Spleen (tissue), 11 donors: ENCODE data around the gene MOB2. TPM values are rescaled to one million over a fixed set of nuclear protein-coding genes. Genes with fewer than 3 reads are reported as not detected.

ENCODE experiments used
- DNase-seq: peaks from one replicate; pipeline ENCODE4 v3.0.0-alpha.2; 2020
- H3K27ac ChIP-seq, 8 donors: fragments of 200-600 bp; sonication (generic) in 7 of 8; 1 replicate in 4 of 8; 2 replicates in 4 of 8; pipeline versions ENCODE4 v1.5.0 to v1.8.0; 2016 to 2021; ENCODE audit warnings: inconsistent platforms in 4 of 8, mild to moderate bottlenecking in 4 of 8, moderate library complexity in 1 of 8
- H3K27me3 ChIP-seq, 7 donors: fragments of 200-600 bp; sonication (generic) in 6 of 7; replicated peaks in 1 of 7; 1 replicate in 4 of 7; 2 replicates in 3 of 7; pipeline versions ENCODE4 v1.5.0 to v1.8.0; 2016 to 2021; ENCODE audit warnings: inconsistent platforms in 3 of 7, mild to moderate bottlenecking in 1 of 7
- H3K36me3 ChIP-seq, 6 donors: fragments of 200-600 bp; sonication (generic) in 5 of 6; 1 replicate in 4 of 6; 2 replicates in 2 of 6; pipeline versions ENCODE4 v1.5.0 to v1.8.0; 2016 to 2021; ENCODE audit warnings: inconsistent platforms in 2 of 6
- H3K4me1 ChIP-seq, 6 donors: fragments of 200-600 bp; sonication (generic) in 5 of 6; 1 replicate in 3 of 6; 2 replicates in 3 of 6; pipeline versions ENCODE4 v1.5.0 to v1.8.0; 2016 to 2021; ENCODE audit warnings: inconsistent platforms in 3 of 6
- H3K4me3 ChIP-seq, 8 donors: fragments of 200-600 bp; sonication (generic) in 7 of 8; 1 replicate in 4 of 8; 2 replicates in 4 of 8; pipeline versions ENCODE4 v1.5.0 to v1.8.0; 2016 to 2021; ENCODE audit warnings: inconsistent platforms in 4 of 8, mild to moderate bottlenecking in 4 of 8, moderate library complexity in 2 of 8
- H3K9me3 ChIP-seq, 8 donors: fragments of 200-600 bp; sonication (generic) in 7 of 8; 1 replicate in 4 of 8; 2 replicates in 4 of 8; pipeline versions ENCODE4 v1.5.0 to v1.8.0; 2016 to 2021; ENCODE audit warnings: inconsistent platforms in 4 of 8
- CTCF ChIP-seq, 11 experiments: fragments of 200-600 bp in 7 of 11; fragments of 450-650 bp in 4 of 11; sonication (generic) in 4 of 11; IDR thresholded peaks in 8 of 11; conservative IDR thresholded peaks in 3 of 11; 1 replicate in 7 of 11; 2 replicates in 4 of 11; pipeline versions ENCODE4 v1.4.0 to v1.8.0; 2016 to 2021; ENCODE audit warnings: antibody characterized with exemption in 11 of 11, inconsistent platforms in 4 of 11, mild to moderate bottlenecking in 1 of 11
- POLR2A ChIP-seq, 3 donors: fragments of 450-650 bp; IDR thresholded peaks; one replicate each; pipeline ENCODE4 v1.5.1; 2017; ENCODE audit warnings: antibody characterized with exemption in 3 of 3, mild to moderate bottlenecking in 1 of 3
- POLR2AphosphoS5 ChIP-seq, 3 donors: sonication (generic); formaldehyde crosslinking; IDR thresholded peaks; one replicate each; pipeline ENCODE4 v1.5.1; 2017; ENCODE audit warnings: antibody characterized with exemption in 3 of 3
- WGBS, 5 donors: extraction: QIAGEN DNeasy Blood & Tissue Kit in 3 of 5; methylation state at CpG; one replicate each; pipeline versions ENCODE4 v1.1.5 to v1.1.7; 2013 to 2018; 5-methylcytosine and 5-hydroxymethylcytosine counted together
- intact Hi-C: fragments of 100-400 bp; cut with DNase I; formaldehyde crosslinking; loops from one replicate; pipeline ENCODE4 v1.15.0; 2023; ENCODE audit warnings: low total_unique reads
- polyA plus RNA-seq, 3 donors: library from polyadenylated mRNA; stranded (reverse); fragments of 200-250 nt; gene quantifications; one replicate each; pipeline ENCODE4 v1.2.1, GENCODE V29; 2013
- total RNA-seq, 7 donors: library from RNA; depleted of rRNA in 3 of 7; stranded (reverse); fragments of >200 nt in 3 of 7; fragmentation: NEBNext Ultra II Directional in 4 of 7; extraction: Animal tissue kit (Norgen Biotek cat#: 25700) in 4 of 7; gene quantifications; one replicate each; pipeline versions ENCODE4 v1.1.0 to v1.2.1, GENCODE V29; 2016 to 2021
- donor health status: healthy with polysubstance abuse.
- donor health status: DM: no; HTN: no; CAD: no; lungs with moderate emphysema.
- donor health status: DM: no; HTN: no; CAD: no.
- donor health status: Bipolar disorder and iron deficiency.
- donor health status: healthy.
- donor health status: DM: no; HTN: no; CAD: no.
- donor health status: DM: yes; HTN: yes; CAD: no.

Gene MOB2
- total and polyA plus RNA-seq, 10 donors = 28.1 to 51.5 (median 41.5) TPM

- no peak for TF ChIP-seq POLR2A (IDR thresholded peaks at IDR 0.05)
- TF ChIP-seq POLR2AphosphoS5 (IDR thresholded peaks at IDR 0.05) = no peak
- no peak for TF ChIP-seq CTCF (IDR thresholded peaks at IDR 0.05 in 8 of 11, conservative IDR thresholded peaks at IDR 0.05 in 3 of 11)
- WGBS, 5 donors = 79 to 84% (median 82%) methylated on average over 18 to 19 of the region's 19 CpGs
- Histone ChIP-seq H3K27ac (no peak overlapping the region), H3K4me3 (no peak overlapping the region), H3K4me1 (peaks cover 0 to 15% (median 0%) of the 10 kb centered on the region in 6 donors), H3K9me3 (peaks cover 0 to 8% (median 0%) of the 10 kb centered on the region in 8 donors), H3K27me3 (no peaks in the 10 kb centered on the region), H3K36me3 (peaks cover 0 to 94% (median 47%) of the 10 kb centered on the region in 6 donors)
- no peak for DNase-seq
- intact Hi-C loops = no loop called here
Measured at GRCh38 chr11:1469287-1469910, 17.2 kb downstream of the MOB2 start.

GRCh38 chr11:1468473-1469066 is 18.0 kb downstream of the MOB2 start:
- peaks cover 0 to 15% (median 0%) of the 10 kb centered on the region in 6 donors for H3K4me1 ChIP-seq
- TF ChIP-seq POLR2AphosphoS5 (IDR thresholded peaks at IDR 0.05) (no peak), CTCF (IDR thresholded peaks at IDR 0.05 in 8 of 11, conservative IDR thresholded peaks at IDR 0.05 in 3 of 11) (no peak), POLR2A (IDR thresholded peaks at IDR 0.05) (no peak)
- H3K27me3 ChIP-seq = no peaks in the 10 kb centered on the region
- no peak for DNase-seq
- H3K9me3 ChIP-seq = peaks cover 0 to 14% (median 0%) of the 10 kb centered on the region in 8 donors
- WGBS, 5 donors = 80 to 92% (median 83%) methylated on average over 2 to 19 of the region's 19 CpGs
- peaks cover 0 to 87% (median 42%) of the 10 kb centered on the region in 6 donors for H3K36me3 ChIP-seq
- no peak overlapping the region for H3K27ac ChIP-seq
- H3K4me3 ChIP-seq = no peak overlapping the region
- intact Hi-C loops = no loop called here

- WGBS, 5 donors = 74 to 95% (median 80%) methylated on average over 11 to 18 of the region's 18 CpGs
- intact Hi-C loops = no loop called here
- no peaks in the 10 kb centered on the region for H3K27me3 ChIP-seq
- no peak overlapping the region for H3K27ac ChIP-seq
- H3K4me3 ChIP-seq = no peak overlapping the region
- H3K9me3 ChIP-seq = peaks cover 0 to 14% (median 0%) of the 10 kb centered on the region in 8 donors
- TF ChIP-seq POLR2A (IDR thresholded peaks at IDR 0.05) = no peak
- no peak for TF ChIP-seq POLR2AphosphoS5 (IDR thresholded peaks at IDR 0.05)
- DNase-seq = no peak
- H3K36me3 ChIP-seq = peaks cover 0 to 84% (median 38%) of the 10 kb centered on the region in 6 donors
- H3K4me1 ChIP-seq = peaks cover 0 to 15% (median 0%) of the 10 kb centered on the region in 6 donors
Measured at GRCh38 chr11:1468002-1468401, 18.6 kb downstream of the MOB2 start.

GRCh38 chr11:1467270-1467669 is 19.3 kb downstream of the MOB2 start:
- 67 to 77% (median 72%) methylated on average over 9 of the region's 9 CpGs for WGBS, 5 donors

More at GRCh38 chr11:1467270-1467669, 19.3 kb downstream of the MOB2 start:
- peaks cover 0 to 15% (median 0%) of the 10 kb centered on the region in 6 donors for H3K4me1 ChIP-seq
- intact Hi-C loops = no loop called here
- H3K4me3 ChIP-seq = no peak overlapping the region
- no peak for DNase-seq
- H3K9me3 ChIP-seq = peaks cover 0 to 14% (median 0%) of the 10 kb centered on the region in 8 donors
- H3K27ac ChIP-seq = no peak overlapping the region
- H3K27me3 ChIP-seq = no peaks in the 10 kb centered on the region
- TF ChIP-seq CTCF (IDR thresholded peaks at IDR 0.05 in 8 of 11, conservative IDR thresholded peaks at IDR 0.05 in 3 of 11) (no peak), POLR2AphosphoS5 (IDR thresholded peaks at IDR 0.05) (no peak)
- peaks cover 0 to 84% (median 34%) of the 10 kb centered on the region in 6 donors for H3K36me3 ChIP-seq
